HG03432 (cell line): ENCODE results near the gene MOCS2.

ENCODE experiments used
- ATAC-seq: cut with Tn5 transposase; IDR thresholded peaks from one replicate; pipeline ENCODE4 v1.9.1; 2021; ENCODE audit warnings: mild to moderate bottlenecking, moderate library complexity; ENCODE audit not compliant: unreplicated experiment

MOCS2 gene

GRCh38 chr5:53055365-53055764, 54.2 kb downstream of the MOCS2 start:
- ATAC-seq, result no peak

DNA sequence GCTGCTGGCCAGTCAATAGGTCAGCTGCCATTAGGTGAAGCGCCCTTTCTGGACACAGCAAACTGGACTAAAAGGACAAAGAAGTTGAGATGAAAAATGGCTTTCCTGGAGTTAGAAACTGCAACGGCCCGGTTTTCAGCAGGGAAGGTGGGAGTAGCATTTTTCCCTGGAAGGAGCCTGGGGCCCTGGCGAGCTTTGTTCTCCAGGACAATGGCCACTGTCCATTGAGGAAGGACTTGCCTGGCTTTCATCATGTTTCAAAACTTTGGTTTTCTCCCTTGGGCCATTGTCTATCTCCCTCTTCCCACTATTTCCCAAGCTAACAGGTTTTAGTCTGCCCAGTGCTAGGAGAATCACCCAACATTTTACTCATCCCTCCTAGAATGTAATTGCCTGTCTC, 56.2 kb downstream of the MOCS2 start:
- ATAC-seq, result no peak

DNA sequence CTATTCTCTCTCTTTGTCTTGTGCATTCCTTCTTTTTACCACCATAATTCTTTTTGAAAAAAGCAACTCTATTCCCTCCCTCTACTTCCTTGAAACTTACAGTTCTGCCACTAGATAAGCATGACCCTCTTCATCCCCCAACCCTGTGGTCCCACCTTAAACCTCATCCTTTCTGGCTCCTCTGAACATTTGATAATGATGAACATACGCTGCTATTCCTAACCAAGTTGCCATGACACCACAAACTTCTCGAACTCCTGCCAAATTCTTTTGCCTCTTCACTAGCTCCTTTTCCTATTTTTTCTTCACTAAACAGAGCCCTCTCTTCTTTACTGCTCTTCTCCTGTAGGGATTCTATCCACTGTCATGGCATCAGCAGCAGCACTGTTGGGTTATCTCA, 57.1 kb downstream of the MOCS2 start:
- ATAC-seq, result no peak

DNA sequence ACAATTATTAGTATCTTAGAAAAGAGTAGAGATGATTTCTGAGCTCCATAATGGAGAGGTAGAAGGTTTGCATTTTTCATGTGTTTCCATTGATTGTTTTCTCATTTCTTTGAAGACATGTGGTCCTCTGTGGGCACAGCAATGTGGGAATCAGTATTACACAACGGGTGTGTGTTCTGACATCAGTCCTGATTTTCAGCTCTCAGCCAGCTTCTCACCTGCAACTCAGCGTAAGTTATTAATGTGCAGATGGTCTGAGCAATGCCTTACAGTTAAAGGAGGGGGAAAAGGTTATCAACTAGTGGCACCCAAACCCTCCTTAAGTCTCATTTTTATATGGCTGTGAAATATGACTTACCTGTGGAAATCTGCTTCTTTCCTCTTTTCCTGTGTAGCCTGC, 61.3 kb downstream of the MOCS2 start:
- no peak for ATAC-seq
